Measurements from ENCODE around the gene FAAH.

FAAH gene

DNA sequence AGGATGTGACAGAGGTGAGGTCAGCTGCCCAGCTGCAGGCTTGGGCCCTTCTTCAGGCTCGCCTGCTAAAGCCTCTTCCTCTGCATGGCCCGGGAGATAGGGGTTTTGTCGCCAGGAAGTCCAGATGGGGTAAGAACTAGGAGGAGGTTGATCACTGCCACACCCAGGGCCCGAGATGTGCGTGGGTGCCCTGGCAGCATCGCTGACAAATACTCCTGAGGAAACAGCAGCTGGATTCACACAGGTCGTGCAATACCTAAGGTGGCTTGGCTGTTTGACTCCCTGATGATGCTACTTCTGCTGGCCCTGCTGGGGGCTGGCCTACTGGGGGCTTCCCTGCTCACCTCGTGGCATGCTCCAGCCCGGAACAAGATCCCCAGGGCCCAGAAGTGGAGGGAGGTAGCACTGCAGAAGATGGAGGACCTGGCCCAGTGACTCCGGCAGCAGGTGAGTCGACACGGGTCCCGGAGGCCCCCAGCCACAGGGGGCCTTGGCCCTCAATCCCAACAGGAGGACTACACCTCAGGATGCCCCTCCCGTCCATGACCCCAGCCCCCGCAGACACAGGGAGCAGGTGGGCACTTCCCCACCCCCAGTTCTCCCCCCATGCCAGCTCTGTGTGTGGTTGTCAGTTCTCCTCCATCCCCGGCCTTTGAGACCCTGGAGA is 29.6 kb downstream of the FAAH start:
- DNase-seq, result no peak

DNA sequence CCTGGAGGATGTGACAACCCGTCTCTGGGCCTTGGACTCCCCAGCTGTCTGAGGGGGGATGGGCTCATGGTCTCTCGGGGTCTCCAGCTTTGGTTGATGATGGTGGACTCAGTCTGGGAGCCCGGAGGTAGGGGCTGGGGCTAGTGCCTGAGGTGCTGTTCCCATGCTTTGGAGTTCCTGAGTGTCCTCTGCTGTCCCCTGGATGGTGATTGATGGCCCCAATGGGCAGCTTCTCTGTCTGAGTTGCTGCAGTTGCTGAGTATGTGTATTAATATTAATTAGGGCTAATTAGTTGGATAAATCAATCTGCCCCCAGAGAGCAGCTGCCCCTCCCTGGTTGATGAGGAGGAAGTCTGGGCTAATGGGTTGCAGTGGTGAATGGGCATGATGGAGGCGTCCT is 30.6 kb downstream of the FAAH start:
- no peak for DNase-seq

DNA sequence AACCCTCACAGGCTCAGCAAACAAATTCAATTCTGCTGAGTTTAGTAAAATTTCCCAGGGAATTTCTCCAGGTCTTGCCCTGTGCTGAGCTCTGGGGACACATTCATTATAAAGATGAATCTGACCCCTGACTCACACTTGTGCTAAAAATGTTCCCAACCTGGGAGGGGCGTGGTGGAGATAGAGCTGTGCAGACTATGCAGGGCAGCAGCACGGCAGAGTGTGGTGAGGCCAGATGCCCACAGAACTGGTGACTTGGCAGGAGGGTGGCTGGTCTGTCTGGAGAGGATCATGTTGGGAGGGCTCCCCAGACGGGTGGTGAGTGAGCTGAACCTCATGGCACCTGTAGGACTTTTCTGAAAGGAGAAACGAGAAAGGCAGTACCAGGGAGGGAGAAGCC is 31.6 kb downstream of the FAAH start:
- no peak for DNase-seq

DNA sequence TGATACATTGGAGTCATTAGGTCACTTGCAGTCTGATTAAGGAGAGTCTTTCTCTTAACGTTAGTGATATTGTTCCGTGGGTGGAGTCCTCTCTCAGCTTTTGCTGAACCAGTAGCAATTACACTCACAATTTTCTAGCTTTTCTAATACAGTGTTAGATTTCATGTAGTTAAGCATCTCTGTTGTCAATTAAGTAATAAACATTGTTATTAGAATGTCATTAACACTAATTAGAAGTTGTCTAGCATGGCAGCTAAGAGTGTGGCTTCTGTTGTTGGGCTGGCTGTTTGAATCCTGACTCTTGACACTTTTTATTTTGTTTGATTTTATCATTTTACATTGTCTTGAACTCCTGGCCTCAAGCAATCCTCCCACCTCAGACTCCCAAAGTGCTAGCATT is 33.4 kb downstream of the FAAH start:
- DNase-seq, result no peak

DNA sequence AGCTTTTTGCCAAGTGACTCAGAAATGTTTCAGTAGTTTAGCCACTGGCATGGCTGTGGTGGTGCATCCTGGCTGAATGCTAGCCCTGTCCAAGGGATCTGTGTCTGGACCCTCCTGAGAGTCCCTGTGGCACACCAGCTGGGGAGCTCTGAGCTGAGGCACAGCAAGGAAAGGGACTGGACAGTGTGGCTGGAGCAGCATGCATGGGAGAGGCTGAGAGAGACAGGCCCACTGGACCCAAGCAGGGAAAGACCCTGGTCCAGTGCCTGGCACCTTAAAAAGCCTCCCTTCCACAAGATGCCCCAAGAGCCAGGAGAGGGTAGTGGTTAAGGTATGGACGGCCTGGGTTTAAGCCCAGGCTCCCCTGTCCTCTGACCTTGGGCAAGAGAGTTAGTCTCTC is 35.3 kb downstream of the FAAH start:
- DNase-seq, result no peak

DNA sequence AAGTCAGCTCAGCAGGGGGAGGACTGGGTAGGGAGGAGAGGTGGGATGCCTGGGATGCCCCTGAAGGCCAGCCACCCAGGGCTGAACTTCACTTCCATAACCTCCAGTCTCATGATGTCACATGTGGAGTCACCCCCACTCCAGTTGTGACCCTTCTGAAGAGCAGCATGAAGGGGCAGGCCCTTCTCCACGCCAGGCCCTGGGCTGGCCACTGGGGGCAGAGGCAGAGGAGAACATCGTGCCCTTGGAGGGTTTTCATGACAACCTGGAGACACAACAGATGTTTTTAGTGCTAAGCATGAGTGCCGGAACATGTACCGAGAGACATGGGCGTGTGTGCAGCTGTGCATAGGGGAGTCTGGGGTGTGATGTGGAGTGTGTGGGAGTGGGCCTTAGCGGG is 37.6 kb downstream of the FAAH start:
- no peak for DNase-seq

DNA sequence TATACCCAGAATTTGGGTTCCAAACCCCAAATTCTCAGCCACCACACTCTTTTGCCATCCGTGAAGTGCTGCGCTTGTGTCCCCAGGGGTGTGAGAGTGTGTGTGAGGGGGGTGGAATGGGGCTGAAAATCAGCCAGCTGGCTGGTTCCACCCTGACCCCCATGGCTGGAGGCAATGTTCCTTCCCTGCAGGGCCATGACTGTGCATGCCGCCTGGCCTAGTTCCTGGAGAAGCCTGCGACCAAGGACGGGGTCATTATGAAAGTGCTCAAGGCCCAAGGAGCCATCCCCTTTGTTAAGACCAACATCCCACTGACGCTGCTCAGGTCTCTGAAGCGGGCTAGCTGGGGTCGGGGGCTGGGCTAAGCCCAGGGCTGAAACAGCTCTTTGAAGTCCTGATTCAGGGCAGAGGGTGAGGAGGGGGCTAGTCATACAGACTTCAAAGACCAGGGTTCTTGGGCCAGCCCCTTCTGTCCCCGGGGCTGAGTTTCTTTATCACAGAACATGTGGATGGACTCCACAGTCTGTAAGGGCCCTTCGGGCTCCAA is 38.7 kb downstream of the FAAH start:
- DNase-seq, result no peak

DNA sequence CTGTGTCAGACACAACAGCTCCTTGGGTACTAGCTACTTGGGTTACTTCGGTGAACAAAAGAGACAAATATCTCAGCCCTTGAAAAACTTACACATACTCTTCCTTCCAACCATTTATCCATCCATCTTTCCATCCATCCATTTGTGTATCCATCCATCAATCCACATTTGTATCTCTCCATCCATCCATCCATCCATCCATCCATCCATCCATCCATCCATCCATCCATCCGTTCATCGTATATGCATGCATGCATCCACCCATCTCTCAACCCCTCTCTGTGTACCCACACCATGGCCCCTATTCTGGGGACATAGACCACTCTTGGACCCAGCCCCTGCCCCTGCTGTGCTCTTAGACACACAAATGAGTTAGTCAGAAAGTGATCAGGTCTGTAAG is 40.2 kb downstream of the FAAH start:
- no peak for DNase-seq

DNA sequence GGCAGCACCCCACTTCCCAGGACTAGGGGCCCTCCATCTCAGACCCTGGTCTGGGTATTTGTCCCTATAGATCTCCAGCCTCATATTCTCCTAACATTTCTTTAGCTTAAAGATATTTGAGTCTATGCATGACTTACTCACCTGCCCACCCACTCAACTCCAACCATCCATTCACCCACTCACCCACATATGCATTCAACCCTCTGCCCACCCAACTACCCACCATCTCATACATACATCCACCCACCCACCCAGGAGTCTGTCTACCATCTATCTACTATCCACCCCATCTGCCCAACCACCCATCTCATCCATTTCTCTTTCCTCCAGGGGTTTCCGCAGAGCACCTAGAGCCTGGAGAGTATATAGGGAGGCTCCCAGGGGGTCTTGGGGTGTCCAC is 42.7 kb downstream of the FAAH start:
- no peak for DNase-seq

DNA sequence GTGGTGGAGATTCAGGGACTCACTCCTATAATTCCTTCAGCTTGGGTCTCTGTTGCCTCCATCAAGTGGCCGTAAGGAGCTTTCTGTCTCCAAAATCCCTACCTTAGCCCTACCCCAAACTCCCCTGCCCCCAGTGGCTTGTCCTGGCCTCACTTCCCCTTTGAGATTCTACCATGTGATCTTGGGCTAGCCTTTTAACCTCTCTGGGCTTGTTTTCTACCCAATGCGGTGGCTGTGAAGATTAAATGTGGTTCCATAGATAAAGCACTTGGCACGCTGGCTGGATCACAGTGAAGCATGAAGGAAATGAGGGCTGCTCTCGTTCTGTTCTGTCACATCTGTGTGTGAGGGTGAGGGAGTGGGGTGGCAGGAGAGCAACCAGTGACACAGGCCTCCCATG is 43.6 kb downstream of the FAAH start:
- no peak for DNase-seq

DNA sequence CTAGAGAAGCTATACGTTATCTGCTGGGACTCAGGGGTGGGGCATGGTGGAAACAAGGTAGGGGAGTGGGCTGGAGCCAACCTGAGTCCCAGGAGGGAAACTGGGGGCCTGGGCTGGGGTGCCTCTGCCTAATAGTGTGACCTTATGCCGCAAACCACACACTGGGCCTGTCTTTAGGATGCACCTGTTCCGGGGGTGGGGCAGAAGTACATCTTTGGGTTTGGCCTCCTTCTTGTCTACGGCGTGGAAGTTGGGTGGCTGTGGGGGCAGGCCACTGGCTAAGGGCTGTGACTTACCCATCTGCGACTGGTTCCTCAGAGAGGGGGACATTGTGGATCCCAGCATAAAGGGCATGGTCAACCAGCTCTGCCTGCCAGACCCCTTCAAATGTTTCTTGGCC is 44.2 kb downstream of the FAAH start:
- DNase-seq, result no peak

DNA sequence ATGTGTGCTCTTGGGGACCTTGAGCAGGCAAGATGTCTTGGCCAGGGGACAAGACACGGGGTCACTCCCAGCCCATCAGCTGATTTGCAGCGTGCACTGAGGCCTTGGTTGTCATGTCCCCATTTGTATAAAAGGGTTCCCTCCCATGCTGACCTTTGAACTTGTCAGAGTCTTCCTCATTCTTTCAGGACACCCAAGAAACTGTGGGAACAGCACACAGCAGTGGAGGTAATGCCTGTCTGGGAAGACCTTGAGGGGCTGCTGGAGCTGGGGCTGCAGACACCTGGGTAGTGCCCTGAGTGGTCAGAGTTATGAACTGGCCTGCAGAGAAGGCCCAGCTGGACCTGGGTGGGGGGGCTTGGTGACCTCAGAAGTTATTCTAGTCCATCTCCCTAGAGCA is 46.4 kb downstream of the FAAH start:
- DNase-seq, result no peak

DNA sequence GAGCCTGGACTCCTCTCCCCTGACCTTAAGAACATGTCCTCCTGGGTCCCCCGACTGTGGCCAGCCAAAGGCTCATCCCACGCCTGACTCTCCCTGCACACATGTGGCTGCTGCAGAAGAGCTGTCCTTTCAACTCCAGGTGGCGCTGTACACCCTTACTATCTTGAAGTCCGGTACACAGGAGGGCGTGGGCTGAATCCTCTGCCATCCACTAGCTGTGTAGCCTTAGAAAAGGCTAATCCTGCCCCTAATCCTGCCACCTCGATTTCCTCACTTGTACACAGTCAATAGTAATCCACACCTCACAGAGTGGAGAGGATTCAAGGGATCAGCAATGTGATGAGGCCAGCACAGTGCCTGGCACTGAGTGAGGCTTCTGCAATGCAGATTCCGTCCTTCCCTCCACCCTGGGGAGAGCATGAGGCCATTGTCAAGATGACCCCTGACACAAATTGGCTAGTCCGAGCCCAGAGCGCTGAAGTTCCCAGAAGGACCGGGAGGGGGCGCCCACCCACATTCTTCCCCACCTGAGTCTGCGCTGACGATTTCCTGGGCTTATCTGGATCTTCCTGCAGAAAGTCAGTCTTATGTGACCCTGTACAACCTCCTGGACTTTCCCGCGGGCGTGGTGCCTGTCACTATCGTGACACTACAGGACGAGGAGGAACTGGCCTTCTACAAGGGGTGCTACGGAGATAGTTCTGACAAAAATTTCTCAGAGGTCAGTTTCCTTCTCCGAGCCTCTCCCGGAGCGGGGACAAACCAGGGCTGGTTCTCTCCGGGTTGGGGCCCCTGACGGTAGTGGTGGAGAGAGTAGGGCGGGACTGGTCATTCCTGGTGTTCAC is 48.4 kb downstream of the FAAH start:
- DNase-seq, result peak; percentile 64

DNA sequence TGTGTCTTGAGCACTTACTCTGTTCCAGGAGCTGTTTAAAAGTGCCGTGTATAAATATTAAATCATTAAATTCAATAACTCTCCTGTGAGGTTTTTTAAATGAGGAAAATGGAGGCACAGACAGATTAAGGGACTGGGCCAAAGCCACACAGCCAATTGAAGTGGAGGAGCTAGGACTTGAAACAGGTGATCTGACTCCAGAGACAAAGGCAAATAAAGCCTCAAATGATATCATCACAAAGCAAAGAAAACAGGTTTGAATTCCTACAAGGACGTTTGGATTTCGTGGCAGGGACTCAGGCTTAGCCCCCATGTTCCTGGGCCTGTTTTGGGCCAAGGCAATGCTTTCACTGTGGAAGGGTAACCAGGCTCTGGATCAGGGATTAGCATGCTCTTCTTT is 50.3 kb downstream of the FAAH start:
- no peak for DNase-seq

DNA sequence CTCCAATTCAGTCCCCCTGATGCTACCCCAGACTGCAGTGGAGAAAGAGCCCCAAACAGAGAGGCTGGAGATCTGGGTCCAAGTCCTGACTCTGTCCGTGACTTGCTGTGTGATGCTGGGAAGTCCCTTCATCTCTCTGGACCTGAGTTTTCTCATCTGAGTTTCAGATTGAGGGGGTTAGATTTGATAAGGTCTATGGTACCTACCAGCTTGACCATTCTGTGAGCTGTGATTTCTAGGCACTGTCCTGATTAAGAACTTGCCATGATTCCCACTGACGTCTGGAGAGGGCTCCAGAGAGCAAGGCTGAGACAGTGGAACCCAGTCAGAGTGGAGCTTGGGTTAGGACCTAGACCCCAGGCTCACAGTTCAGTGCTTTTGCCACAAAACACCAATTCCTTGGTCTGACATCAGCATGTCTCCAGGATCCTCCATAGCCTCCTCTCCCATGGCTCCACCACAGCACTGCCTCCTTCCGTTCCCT is 51.7 kb downstream of the FAAH start:
- DNase-seq, result no peak

DNA sequence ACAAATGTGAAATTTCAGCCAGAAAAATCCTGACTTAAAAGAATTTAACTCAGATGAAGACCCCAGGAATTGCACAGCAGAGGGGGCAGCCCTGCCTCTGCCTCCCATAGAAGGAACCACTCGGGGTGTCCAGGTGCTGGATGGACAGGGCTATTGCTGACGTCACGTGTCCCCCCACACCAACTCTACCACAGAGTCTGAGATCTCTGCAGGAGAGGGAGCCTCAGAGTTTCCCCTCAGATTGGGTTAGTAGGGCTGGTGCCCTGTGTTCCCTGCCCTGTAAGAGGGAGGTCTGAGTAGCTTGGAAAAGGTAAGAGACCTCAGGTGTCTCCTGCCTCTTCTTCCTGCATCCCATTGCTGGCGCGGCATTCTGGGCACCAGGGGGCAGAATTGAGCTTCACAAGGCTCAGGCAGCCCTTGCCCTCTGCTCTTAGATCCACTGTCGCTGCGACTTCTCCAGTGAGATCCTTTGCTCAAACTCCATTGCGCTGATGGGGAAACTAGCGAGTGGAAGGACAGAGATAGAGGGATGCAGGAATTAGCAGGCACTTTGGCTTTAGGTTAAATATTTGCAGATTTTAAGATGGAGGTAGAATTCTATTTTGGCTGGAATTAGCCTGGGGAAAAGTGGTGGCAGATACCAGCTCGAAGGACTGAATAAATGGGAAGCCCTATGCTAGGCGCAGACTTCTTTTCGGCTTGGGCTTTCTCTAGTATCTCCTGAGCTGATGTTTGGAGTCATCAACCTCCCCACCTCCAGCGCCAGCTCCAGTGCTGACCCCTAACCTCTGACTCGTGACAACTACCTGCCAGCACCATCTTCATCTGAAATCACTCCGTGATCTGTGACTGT is 52.8 kb downstream of the FAAH start:
- DNase-seq, result peak; percentile 80

DNA sequence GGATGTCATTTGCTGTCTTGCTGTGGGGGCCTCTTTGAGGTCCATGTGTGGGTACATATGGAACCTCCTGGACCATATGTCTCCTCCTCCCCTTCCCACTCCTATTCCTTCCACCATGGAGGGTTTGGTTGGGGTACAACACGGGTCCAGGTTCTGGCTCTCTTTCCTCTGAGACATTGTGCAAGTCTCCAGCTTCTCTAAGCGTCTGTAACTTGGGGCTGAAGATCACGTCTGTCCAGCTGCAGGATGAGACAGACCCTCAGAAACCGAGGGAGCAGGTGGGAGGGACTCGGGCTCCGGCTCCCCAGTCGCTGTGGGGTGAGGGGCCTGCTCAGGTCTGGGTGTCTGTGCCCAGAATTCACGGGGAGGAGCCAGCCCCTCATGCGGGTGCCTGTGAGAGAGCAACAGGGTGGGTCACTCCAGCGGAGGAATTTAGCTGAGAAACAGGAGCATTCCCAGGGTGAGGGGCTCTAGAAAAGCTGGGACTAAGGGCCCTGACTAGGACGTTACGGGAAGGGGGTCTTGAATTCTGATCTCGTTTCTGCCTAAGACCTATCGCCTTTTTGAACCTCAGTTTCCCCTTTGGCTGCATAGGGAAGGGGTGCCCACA is 53.5 kb downstream of the FAAH start:
- DNase-seq, result no peak

DNA sequence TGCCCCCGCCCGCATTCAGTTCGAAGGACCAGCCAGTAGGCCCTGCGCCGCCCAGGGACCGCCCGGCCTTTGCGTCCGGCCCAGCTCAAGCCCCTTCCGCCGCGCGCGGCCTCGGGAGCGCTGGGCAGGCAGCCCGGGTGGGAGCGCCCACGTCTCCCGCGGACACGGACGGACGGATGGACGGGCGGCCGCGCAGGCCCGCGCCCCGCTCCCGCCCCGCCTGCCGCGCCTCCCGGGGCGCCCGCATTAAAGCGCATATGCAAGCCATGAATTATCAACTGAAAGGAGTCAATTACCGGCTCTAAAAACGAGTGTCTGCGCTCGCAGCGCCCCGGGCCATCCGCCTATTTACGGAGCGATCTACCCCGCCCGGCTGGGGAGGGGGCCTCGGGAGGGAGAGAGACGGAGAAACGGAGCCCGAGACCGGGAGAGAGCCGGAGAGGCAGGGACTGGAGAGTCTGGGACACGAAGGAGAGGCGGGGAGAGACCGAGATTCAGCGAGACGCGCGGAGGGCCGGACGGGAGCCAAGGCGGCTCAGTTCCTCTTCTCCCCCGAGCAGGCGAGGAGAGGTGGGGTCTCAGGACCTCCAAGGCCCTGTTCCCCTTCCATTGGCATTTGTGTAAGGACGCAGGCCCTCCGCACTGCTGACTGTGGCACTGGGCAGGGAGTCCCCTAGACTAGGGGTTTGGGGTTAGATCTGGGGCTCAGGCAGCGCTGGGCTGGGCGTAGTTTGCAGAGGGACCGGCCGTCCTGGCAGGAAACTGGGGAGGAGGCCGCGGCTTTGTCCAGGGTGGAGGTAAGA is 54.2 kb downstream of the FAAH start:
- no peak for DNase-seq

DNA sequence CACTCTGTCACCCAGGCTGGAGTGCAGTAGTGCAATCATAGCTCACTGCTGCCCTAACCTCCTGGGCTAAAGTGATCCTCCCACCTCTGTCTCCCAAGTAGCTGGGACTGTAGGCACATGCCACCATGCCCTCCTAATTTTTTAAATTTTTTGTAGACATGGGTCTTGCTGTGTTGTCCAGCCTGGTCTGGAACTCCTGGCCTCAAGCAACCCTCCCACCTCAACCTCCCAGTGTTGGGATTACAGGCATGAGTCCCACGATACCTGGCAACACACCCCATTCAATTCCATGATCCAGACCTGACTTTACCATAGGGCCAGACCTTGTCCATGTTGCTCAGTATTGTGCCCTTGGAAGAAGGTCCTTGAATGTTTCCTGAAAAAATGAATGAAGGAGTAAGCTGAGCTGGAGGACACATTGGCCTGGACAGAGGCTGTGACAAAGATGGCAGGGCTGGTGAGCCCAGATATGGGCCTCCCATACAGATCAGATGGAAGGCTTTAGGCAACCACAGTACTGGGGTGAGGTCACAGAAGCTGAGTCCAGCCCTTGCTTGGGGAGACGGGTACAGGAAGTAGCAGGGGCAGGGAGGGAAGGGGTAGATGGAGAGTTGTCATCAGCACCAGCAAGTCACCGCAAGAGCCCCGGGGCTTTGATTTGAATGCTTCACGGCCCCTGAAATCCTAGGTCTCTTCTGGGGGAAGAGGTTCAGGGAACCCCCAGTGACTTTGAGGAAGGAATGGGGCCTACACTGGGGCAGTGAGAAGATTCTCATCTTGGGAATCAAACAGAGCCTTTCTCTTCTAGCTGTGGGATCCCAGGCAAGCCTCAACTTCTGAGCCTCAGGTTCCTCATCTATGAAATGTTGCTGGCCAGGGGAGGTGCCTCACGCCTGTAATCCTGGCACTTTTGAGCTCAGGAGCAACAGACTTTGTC is 55.4 kb downstream of the FAAH start:
- DNase-seq, result no peak

DNA sequence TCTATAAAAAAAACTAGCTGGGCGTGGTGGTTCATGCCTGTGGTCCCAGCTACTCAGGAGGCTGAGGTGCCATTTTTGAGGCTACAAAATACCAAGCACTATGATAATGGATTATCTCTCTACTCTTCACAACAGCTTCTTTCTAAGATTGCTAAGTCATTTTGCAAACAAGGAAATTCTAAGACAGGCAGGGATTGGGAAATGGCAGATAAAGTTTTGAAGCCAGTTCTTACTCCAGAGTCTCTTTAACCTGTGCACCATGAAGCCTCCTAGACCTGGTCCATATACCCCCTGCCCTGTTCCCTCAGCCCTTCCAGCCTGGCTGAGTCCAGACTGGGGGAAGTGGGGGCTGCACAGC is 56.0 kb downstream of the FAAH start:
- no peak for DNase-seq

Measured in suppressor macrophage treated with lipopolysaccharide for 4 hours (primary cell).